Mesenchymal stem cell (in vitro differentiated cells and primary cell): ENCODE measurements around the gene TMEM205.
A peak's percentile ranks its signal among the peaks of the same experiment; 100 is the strongest.

ENCODE experiments used
- DNase-seq: peaks from one replicate; pipeline ENCODE4 v3.0.0-alpha.2; 2013
- H2AFZ ChIP-seq: one replicate; pipeline ENCODE4 v1.6.1; 2013; ENCODE audit warnings: low read depth, mild to moderate bottlenecking, control low read depth, inconsistent platforms, low read length, moderate library complexity
- H2AK5ac ChIP-seq: 2 replicates; pipeline ENCODE4 v1.6.1; 2013; ENCODE audit warnings: low read length, moderate library complexity, mild to moderate bottlenecking, inconsistent platforms; ENCODE audit not compliant: severe bottlenecking
- H2BK120ac ChIP-seq: one replicate; pipeline ENCODE4 v1.6.1; 2013; ENCODE audit warnings: low read depth, mild to moderate bottlenecking, inconsistent platforms, low read length, moderate library complexity
- H2BK12ac ChIP-seq, 2 experiments: one replicate each; pipeline ENCODE4 v1.6.1; 2013; ENCODE audit warnings: inconsistent platforms in 2 of 2, low read length in 2 of 2, mild to moderate bottlenecking in 2 of 2, moderate library complexity in 2 of 2, control low read depth in 1 of 2
- H2BK15ac ChIP-seq: one replicate; pipeline ENCODE4 v1.6.1; 2013; ENCODE audit warnings: mild to moderate bottlenecking, low read depth, inconsistent platforms; ENCODE audit not compliant: poor library complexity, severe bottlenecking
- H2BK5ac ChIP-seq: 2 replicates; pipeline ENCODE4 v1.6.1; 2013; ENCODE audit warnings: low read depth, mild to moderate bottlenecking, low read length, control low read depth, inconsistent platforms; ENCODE audit not compliant: poor library complexity, severe bottlenecking
- H3K14ac ChIP-seq, 2 experiments: one replicate each; pipeline ENCODE4 v1.6.1; 2013; ENCODE audit warnings: inconsistent platforms in 2 of 2, low read length in 2 of 2, control low read depth in 1 of 2, mild to moderate bottlenecking in 1 of 2, moderate library complexity in 1 of 2
- H3K18ac ChIP-seq, 2 experiments: one replicate each; pipeline ENCODE4 v1.6.1; 2013; ENCODE audit warnings: inconsistent platforms in 2 of 2, low read length in 2 of 2, control low read depth in 1 of 2, low read depth in 1 of 2, mild to moderate bottlenecking in 1 of 2
- H3K23ac ChIP-seq, 2 experiments: one replicate each; pipeline ENCODE4 v1.6.1; 2013; ENCODE audit warnings: inconsistent platforms in 2 of 2, low read length in 2 of 2, mild to moderate bottlenecking in 2 of 2, moderate library complexity in 2 of 2, control low read depth in 1 of 2
- H3K27ac ChIP-seq: 2 replicates; pipeline ENCODE4 v1.5.1; 2013; ENCODE audit warnings: mild to moderate bottlenecking, moderate library complexity, low read length, control low read depth, inconsistent platforms; ENCODE audit not compliant: poor library complexity, severe bottlenecking
- H3K27me3 ChIP-seq, 2 experiments: 2 replicates each; pipeline versions ENCODE4 v1.6.1 to v1.7.0; 2013; ENCODE audit warnings: low read length in 2 of 2, mild to moderate bottlenecking in 2 of 2, moderate library complexity in 2 of 2, control low read depth in 1 of 2, inconsistent platforms in 1 of 2; ENCODE audit not compliant: control insufficient read depth in 1 of 2, insufficient read depth in 1 of 2
- H3K36me3 ChIP-seq, 2 experiments: 2 replicates each; pipeline versions ENCODE4 v1.6.1 to v1.7.0; 2013; ENCODE audit warnings: low read length in 2 of 2, control low read depth in 1 of 2, inconsistent platforms in 1 of 2, low read depth in 1 of 2, mild to moderate bottlenecking in 1 of 2; ENCODE audit not compliant: insufficient read depth in 2 of 2, control insufficient read depth in 1 of 2
- H3K4ac ChIP-seq, 2 experiments: one replicate each; pipeline ENCODE4 v1.6.1; 2013; ENCODE audit warnings: inconsistent platforms in 2 of 2, low read length in 2 of 2, mild to moderate bottlenecking in 2 of 2, moderate library complexity in 2 of 2, control low read depth in 1 of 2, low read depth in 1 of 2
- H3K4me1 ChIP-seq: 2 replicates; pipeline ENCODE4 v1.6.1; 2013; ENCODE audit warnings: low read depth, low read length, control low read depth; ENCODE audit not compliant: control insufficient read depth, insufficient read depth
- H3K4me2 ChIP-seq: 2 replicates; pipeline ENCODE4 v1.6.1; 2013; ENCODE audit warnings: low read length, mild to moderate bottlenecking, inconsistent platforms; ENCODE audit not compliant: poor library complexity, severe bottlenecking
- H3K4me3 ChIP-seq, 2 experiments: 2 replicates each; pipeline versions ENCODE4 v1.5.1 to v1.7.0; 2013; ENCODE audit warnings: low read length in 2 of 2, mild to moderate bottlenecking in 2 of 2, control low read depth in 1 of 2, low read depth in 1 of 2; ENCODE audit not compliant: insufficient read depth in 1 of 2
- H3K79me1 ChIP-seq: replicated peaks from 2 replicates; pipeline ENCODE4 v1.6.1; 2013; ENCODE audit warnings: mild to moderate bottlenecking, control low read depth, low read length, inconsistent platforms; ENCODE audit not compliant: poor library complexity, severe bottlenecking
- H3K9ac ChIP-seq: 2 replicates; pipeline ENCODE4 v1.7.0; 2013; ENCODE audit warnings: mild to moderate bottlenecking, low read length, moderate library complexity
- H3K9me3 ChIP-seq: 2 replicates; pipeline ENCODE4 v1.7.0; 2013; ENCODE audit warnings: mild to moderate bottlenecking, low read length; ENCODE audit not compliant: control insufficient read depth
- H4K8ac ChIP-seq: one replicate; pipeline ENCODE4 v1.6.1; 2013; ENCODE audit warnings: inconsistent platforms, mild to moderate bottlenecking, low read length, moderate library complexity
- H4K91ac ChIP-seq: one replicate; pipeline ENCODE4 v1.6.1; 2013; ENCODE audit warnings: mild to moderate bottlenecking, low read length, inconsistent platforms
- WGBS: methylation state at CpG from one replicate; pipeline ENCODE4 v1.1.7; 2013; ENCODE audit warnings: mixed read lengths; 5-methylcytosine and 5-hydroxymethylcytosine counted together

TMEM205 gene

DNA sequence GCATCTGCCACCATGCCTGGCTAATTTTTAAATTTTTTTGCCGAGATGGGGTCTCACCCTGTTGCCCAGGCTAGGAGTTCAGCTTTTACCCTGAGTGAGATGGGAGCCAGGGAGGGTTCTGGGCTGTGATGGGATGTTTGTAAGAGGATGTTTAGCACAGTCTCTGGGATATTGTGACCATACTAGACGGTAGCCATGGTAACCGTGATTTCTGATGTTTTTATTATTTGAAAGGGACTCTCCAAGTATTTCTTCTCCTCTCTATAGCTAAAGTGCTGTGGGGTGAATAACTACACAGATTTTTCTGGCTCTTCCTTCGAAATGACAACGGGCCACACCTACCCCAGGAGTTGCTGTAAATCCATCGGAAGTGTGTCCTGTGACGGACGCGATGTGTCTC lies 39.7 kb downstream of the TMEM205 start:
- Histone ChIP-seq H3K27ac (no peak overlapping the region), H3K14ac (no peak overlapping the region), H3K23ac (no peak overlapping the region), H3K18ac (no peak overlapping the region), H3K4ac (no peak overlapping the region), H3K4me3 (no peak overlapping the region), H2BK5ac (no peak overlapping the region), H2AK5ac (no peak overlapping the region), H3K4me2 (no peak overlapping the region), H4K8ac (no peak overlapping the region), H3K9me3 (no peaks in the 10 kb centered on the region), H2BK12ac (no peak overlapping the region), H4K91ac (no peak overlapping the region), H2BK15ac (no peak overlapping the region), H2AFZ (no peak overlapping the region), H2BK120ac (no peak overlapping the region), H3K79me1 (no peaks in the 10 kb centered on the region), H3K9ac (no peak overlapping the region), H3K36me3 (no peaks in the 10 kb centered on the region), H3K27me3 (peaks cover 1 to 18% of the 10 kb centered on the region in 2 experiments), H3K4me1 (no peaks in the 10 kb centered on the region)
- peak; percentile 46 for DNase-seq
- 89% methylated on average over 7 of the region's 9 CpGs for WGBS

DNA sequence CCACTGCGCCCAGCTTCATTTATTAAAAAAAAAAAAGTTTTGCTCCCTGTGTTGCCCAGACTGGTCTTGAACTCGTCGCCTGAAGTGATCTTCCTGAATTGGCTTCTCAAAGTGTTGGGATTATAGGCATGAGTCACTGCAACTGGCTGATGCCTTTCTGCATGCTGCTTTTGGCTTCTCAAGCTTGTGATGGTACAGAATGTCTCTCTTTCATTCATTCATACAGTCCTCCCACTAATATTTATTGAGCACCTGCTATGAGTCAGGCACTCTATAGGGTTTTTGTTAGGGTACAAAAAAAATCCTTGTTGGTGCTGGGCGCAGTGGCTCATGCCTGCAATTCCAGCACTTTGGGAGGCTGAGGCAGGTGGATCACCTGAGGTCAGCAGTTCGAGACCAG lies 41.1 kb downstream of the TMEM205 start:
- peaks cover 14 to 32% of the 10 kb centered on the region in 2 experiments for H3K27me3 ChIP-seq
- no peak overlapping the region for H2AFZ ChIP-seq
- H3K14ac ChIP-seq: no peak overlapping the region
- H3K79me1 ChIP-seq: no peaks in the 10 kb centered on the region
- H3K4me1 ChIP-seq: no peaks in the 10 kb centered on the region
- H3K27ac ChIP-seq: no peak overlapping the region
- no peaks in the 10 kb centered on the region for H3K36me3 ChIP-seq
- H4K91ac ChIP-seq: no peak overlapping the region
- H3K4me2 ChIP-seq: no peak overlapping the region
- H2BK120ac ChIP-seq: no peak overlapping the region
- no peak overlapping the region for H2BK15ac ChIP-seq
- H3K4ac ChIP-seq: no peak overlapping the region
- H3K4me3 ChIP-seq: no peak overlapping the region
- 85% methylated on average over 5 of the region's 5 CpGs for WGBS
- no peak overlapping the region for H3K23ac ChIP-seq
- H3K18ac ChIP-seq: no peak overlapping the region
- no peak overlapping the region for H2BK5ac ChIP-seq
- H2BK12ac ChIP-seq: no peak overlapping the region
- no peaks in the 10 kb centered on the region for H3K9me3 ChIP-seq
- DNase-seq: no peak
- no peak overlapping the region for H2AK5ac ChIP-seq
- no peak overlapping the region for H4K8ac ChIP-seq
- no peak overlapping the region for H3K9ac ChIP-seq

DNA sequence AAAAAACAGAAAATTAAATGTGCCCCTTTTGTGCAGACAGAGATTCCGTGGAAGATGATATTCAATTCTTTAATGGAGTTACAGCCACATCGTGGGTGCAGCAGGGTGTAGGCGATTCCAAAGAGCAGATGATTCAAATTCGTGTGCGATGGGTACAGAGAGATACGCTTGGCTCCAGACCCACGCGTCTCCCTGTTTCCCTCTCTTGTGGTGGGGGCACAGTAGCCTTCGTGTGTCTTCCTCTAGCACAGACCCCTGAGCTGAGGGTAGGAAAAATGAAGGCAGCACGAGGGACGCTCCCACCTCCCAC lies 45.3 kb downstream of the TMEM205 start:
- Histone ChIP-seq H3K23ac (no peak overlapping the region), H3K36me3 (no peaks in the 10 kb centered on the region), H3K14ac (no peak overlapping the region), H3K79me1 (no peaks in the 10 kb centered on the region), H4K91ac (peak overlapping the region; percentile 34), H3K27ac (no peak overlapping the region), H3K18ac (no peak overlapping the region), H3K9me3 (no peaks in the 10 kb centered on the region), H3K4ac (no peak overlapping the region), H2BK15ac (no peak overlapping the region), H3K27me3 (peaks cover 19 to 24% of the 10 kb centered on the region in 2 experiments), H2BK5ac (no peak overlapping the region), H3K9ac (no peak overlapping the region), H3K4me3 (no peak overlapping the region), H2BK120ac (no peak overlapping the region), H2AK5ac (no peak overlapping the region), H2BK12ac (no peak overlapping the region), H3K4me1 (no peaks in the 10 kb centered on the region), H4K8ac (no peak overlapping the region), H3K4me2 (no peak overlapping the region), H2AFZ (no peak overlapping the region)
- DNase-seq: no peak
- WGBS: 96% methylated on average over 7 of the region's 11 CpGs

DNA sequence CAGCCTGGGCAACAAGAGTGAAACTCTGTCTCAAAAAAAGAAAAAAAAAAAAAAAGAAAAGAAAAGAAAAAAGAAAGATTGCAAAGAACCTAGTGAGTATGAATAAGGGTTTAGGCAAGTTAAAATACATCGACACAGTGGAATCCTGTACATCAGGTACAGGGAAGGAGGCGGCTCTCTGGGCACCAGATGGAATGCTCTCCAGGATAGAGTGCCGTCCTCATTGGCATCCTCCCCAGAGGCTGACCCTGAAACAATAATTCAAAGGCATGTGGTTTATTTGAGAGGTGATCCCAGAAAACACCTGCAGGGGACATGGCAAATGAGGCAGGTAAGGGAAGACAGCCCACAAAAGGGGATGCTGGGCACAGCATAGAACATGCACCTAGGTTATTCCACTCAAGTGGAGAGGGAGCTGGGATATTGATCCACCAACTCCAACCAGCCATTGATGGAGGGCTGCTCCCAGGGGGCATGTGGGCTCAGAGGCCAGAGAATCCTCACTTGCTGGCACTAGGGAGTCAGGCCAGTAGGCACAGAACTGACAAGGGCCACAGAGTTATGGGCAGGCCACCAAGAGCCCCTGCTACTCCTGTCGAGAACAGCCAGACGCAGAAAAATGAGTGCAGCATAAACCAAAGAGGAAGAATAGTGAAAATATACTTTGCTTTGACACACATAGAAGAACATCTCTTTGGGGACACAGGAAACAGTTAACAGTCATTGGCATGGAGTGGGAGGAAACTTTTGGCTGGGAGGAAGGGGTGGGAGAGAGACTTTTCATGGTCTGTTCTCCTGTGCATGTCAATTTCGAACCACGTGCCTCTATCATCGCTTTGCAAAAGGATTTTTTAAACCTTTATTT lies 45.9 kb downstream of the TMEM205 start:
- no peak overlapping the region for H3K4me2 ChIP-seq
- no peak overlapping the region for H2BK120ac ChIP-seq
- H2AFZ ChIP-seq: no peak overlapping the region
- no peaks in the 10 kb centered on the region for H3K79me1 ChIP-seq
- H2BK12ac ChIP-seq: no peak overlapping the region
- H3K23ac ChIP-seq: no peak overlapping the region
- no peaks in the 10 kb centered on the region for H3K36me3 ChIP-seq
- no peaks in the 10 kb centered on the region for H3K9me3 ChIP-seq
- H4K91ac ChIP-seq: peak overlapping the region; percentile 34
- WGBS: 98% methylated on average over 5 of the region's 8 CpGs
- no peak overlapping the region for H3K14ac ChIP-seq
- H3K4me1 ChIP-seq: no peaks in the 10 kb centered on the region
- H3K4ac ChIP-seq: no peak overlapping the region
- no peak overlapping the region for H3K4me3 ChIP-seq
- H2BK15ac ChIP-seq: no peak overlapping the region
- H2AK5ac ChIP-seq: no peak overlapping the region
- H3K27me3 ChIP-seq: peaks cover 19 to 22% of the 10 kb centered on the region in 2 experiments
- H3K9ac ChIP-seq: no peak overlapping the region
- DNase-seq: no peak
- H3K27ac ChIP-seq: no peak overlapping the region
- H2BK5ac ChIP-seq: no peak overlapping the region
- H4K8ac ChIP-seq: no peak overlapping the region
- H3K18ac ChIP-seq: no peak overlapping the region
